Measurements from ENCODE around the gene CDC42BPA. TPM values are rescaled to one million over a fixed set of nuclear protein-coding genes. Genes with fewer than 3 reads are reported as not detected.
"Not testable (repeated sequence)": the region's sequence is repeated elsewhere in the genome, so short reads cannot be mapped to it uniquely, and the experiment has no call there.

CDC42BPA gene
- total and polyA plus RNA-seq, 4 experiments from 2014 or later = 0.49 to 0.72 TPM; not detected in 2

- DNase-seq = no peak
- peaks cover 9 to 10% of the 10 kb centered on the region in 2 donors for H3K27me3 Mint-ChIP-seq
- CTCF ChIA-PET (ENCODE audit: partially characterized antibody) = no interaction called here
- no peak overlapping the region for H3K27ac Mint-ChIP-seq
- POLR2A ChIA-PET (ENCODE audit: partially characterized antibody) = no interaction called here
- Histone ChIP-seq H3K27me3 (ENCODE audit: insufficient read depth, low read length) (no peaks in the 10 kb centered on the region), H3K27ac (ENCODE audit: low read depth, low read length) (no peak overlapping the region), H3K4me1 (ENCODE audit: insufficient read depth, low read length) (no peaks in the 10 kb centered on the region), H3K9me3 (ENCODE audit: control insufficient read depth in 1 of 2, low read length in 2 of 2) (no peaks in the 10 kb centered on the region), H3K4me3 (ENCODE audit: low read length in 2 of 2) (no peak overlapping the region), H3K36me3 (ENCODE audit: insufficient read depth, low read length) (no peaks in the 10 kb centered on the region)
- no peak overlapping the region for H3K4me3 Mint-ChIP-seq
- H3K36me3 Mint-ChIP-seq = no peaks in the 10 kb centered on the region
- intact Hi-C loops (cut with micrococcal nuclease) = no loop called here
- H3K9me3 Mint-ChIP-seq = no peaks in the 10 kb centered on the region
- no peaks in the 10 kb centered on the region for H3K4me1 Mint-ChIP-seq
These were observed 183.5 kb downstream of the CDC42BPA start for GRCh38 chr1:227134686-227135314.

- H3K36me3 ChIP-seq (ENCODE audit: insufficient read depth, low read length); H3K36me3 Mint-ChIP-seq; H3K27ac ChIP-seq (ENCODE audit: low read depth, low read length); POLR2A ChIA-PET (ENCODE audit: partially characterized antibody); H3K4me3 ChIP-seq (ENCODE audit: low read length in 2 of 2); H3K9me3 ChIP-seq (ENCODE audit: control insufficient read depth in 1 of 2, low read length in 2 of 2); H3K9me3 Mint-ChIP-seq; H3K27ac Mint-ChIP-seq; H3K4me1 Mint-ChIP-seq; H3K4me1 ChIP-seq (ENCODE audit: insufficient read depth, low read length); H3K4me3 Mint-ChIP-seq; DNase-seq; intact Hi-C loops (cut with micrococcal nuclease); H3K27me3 ChIP-seq (ENCODE audit: insufficient read depth, low read length); CTCF ChIA-PET (ENCODE audit: partially characterized antibody): not testable (repeated sequence)
- peaks cover 9 to 10% of the 10 kb centered on the region in 2 donors for H3K27me3 Mint-ChIP-seq
These were observed 185.6 kb downstream of the CDC42BPA start for GRCh38 chr1:227132695-227133094.

- Histone ChIP-seq H3K4me3 (ENCODE audit: low read length in 2 of 2) (no peak overlapping the region), H3K27ac (ENCODE audit: low read depth, low read length) (no peak overlapping the region), H3K27me3 (ENCODE audit: insufficient read depth, low read length) (no peaks in the 10 kb centered on the region), H3K4me1 (ENCODE audit: insufficient read depth, low read length) (no peaks in the 10 kb centered on the region), H3K9me3 (ENCODE audit: control insufficient read depth in 1 of 2, low read length in 2 of 2) (no peaks in the 10 kb centered on the region), H3K36me3 (ENCODE audit: insufficient read depth, low read length) (no peaks in the 10 kb centered on the region)
- CTCF ChIA-PET (ENCODE audit: partially characterized antibody) = no interaction called here
- intact Hi-C loops (cut with micrococcal nuclease) = no loop called here
- no peak for DNase-seq
- Mint-ChIP-seq H3K36me3 (no peaks in the 10 kb centered on the region), H3K9me3 (no peaks in the 10 kb centered on the region), H3K4me3 (no peak overlapping the region), H3K27ac (no peak overlapping the region), H3K4me1 (no peaks in the 10 kb centered on the region), H3K27me3 (peaks cover 9 to 10% of the 10 kb centered on the region in 2 donors)
- POLR2A ChIA-PET (ENCODE audit: partially characterized antibody) = no interaction called here
These were observed 187.1 kb downstream of the CDC42BPA start for GRCh38 chr1:227131193-227131592.

- no peak for DNase-seq
- Mint-ChIP-seq H3K4me1 (no peaks in the 10 kb centered on the region), H3K4me3 (no peak overlapping the region), H3K27ac (no peak overlapping the region), H3K36me3 (no peaks in the 10 kb centered on the region), H3K27me3 (peaks cover 0 to 5% of the 10 kb centered on the region in 2 donors), H3K9me3 (no peaks in the 10 kb centered on the region)
- H3K27ac ChIP-seq (ENCODE audit: low read depth, low read length) = no peak overlapping the region
- H3K27me3 ChIP-seq (ENCODE audit: insufficient read depth, low read length) = no peaks in the 10 kb centered on the region
- H3K4me3 ChIP-seq (ENCODE audit: low read length in 2 of 2) = no peak overlapping the region
- no peaks in the 10 kb centered on the region for H3K9me3 ChIP-seq (ENCODE audit: control insufficient read depth in 1 of 2, low read length in 2 of 2)
- ChIA-PET POLR2A (ENCODE audit: partially characterized antibody) (no interaction called here), CTCF (ENCODE audit: partially characterized antibody) (no interaction called here)
- no peaks in the 10 kb centered on the region for H3K4me1 ChIP-seq (ENCODE audit: insufficient read depth, low read length)
- intact Hi-C loops (cut with micrococcal nuclease) = no loop called here
- no peaks in the 10 kb centered on the region for H3K36me3 ChIP-seq (ENCODE audit: insufficient read depth, low read length)
These were observed 190.4 kb downstream of the CDC42BPA start for GRCh38 chr1:227127891-227128290.

- Histone ChIP-seq H3K4me3 (ENCODE audit: low read length in 2 of 2) (no peak overlapping the region), H3K27ac (ENCODE audit: low read depth, low read length) (no peak overlapping the region), H3K4me1 (ENCODE audit: insufficient read depth, low read length) (no peaks in the 10 kb centered on the region), H3K9me3 (ENCODE audit: control insufficient read depth in 1 of 2, low read length in 2 of 2) (no peaks in the 10 kb centered on the region), H3K36me3 (ENCODE audit: insufficient read depth, low read length) (no peaks in the 10 kb centered on the region), H3K27me3 (ENCODE audit: insufficient read depth, low read length) (no peaks in the 10 kb centered on the region)
- H3K27me3 Mint-ChIP-seq = peaks cover 2% of the 10 kb centered on the region in 2 donors
- H3K36me3 Mint-ChIP-seq = no peaks in the 10 kb centered on the region
- H3K4me1 Mint-ChIP-seq = no peaks in the 10 kb centered on the region
- intact Hi-C loops (cut with micrococcal nuclease) = no loop called here
- ChIA-PET CTCF (ENCODE audit: partially characterized antibody) (no interaction called here), POLR2A (ENCODE audit: partially characterized antibody) (no interaction called here)
- no peak overlapping the region for H3K4me3 Mint-ChIP-seq
- H3K27ac Mint-ChIP-seq = no peak overlapping the region
- H3K9me3 Mint-ChIP-seq = no peaks in the 10 kb centered on the region
- no peak for DNase-seq
These were observed 192.3 kb downstream of the CDC42BPA start for GRCh38 chr1:227125929-227126545.

- Histone ChIP-seq H3K36me3 (ENCODE audit: insufficient read depth, low read length) (no peaks in the 10 kb centered on the region), H3K27ac (ENCODE audit: low read depth, low read length) (no peak overlapping the region), H3K4me1 (ENCODE audit: insufficient read depth, low read length) (no peaks in the 10 kb centered on the region), H3K9me3 (ENCODE audit: control insufficient read depth in 1 of 2, low read length in 2 of 2) (no peaks in the 10 kb centered on the region), H3K4me3 (ENCODE audit: low read length in 2 of 2) (no peak overlapping the region), H3K27me3 (ENCODE audit: insufficient read depth, low read length) (no peaks in the 10 kb centered on the region)
- Mint-ChIP-seq H3K27ac (no peak overlapping the region), H3K9me3 (no peaks in the 10 kb centered on the region), H3K4me3 (no peak overlapping the region), H3K27me3 (peaks cover 2% of the 10 kb centered on the region in 2 donors), H3K36me3 (no peaks in the 10 kb centered on the region), H3K4me1 (no peaks in the 10 kb centered on the region)
- ChIA-PET CTCF (ENCODE audit: partially characterized antibody) (no interaction called here), POLR2A (ENCODE audit: partially characterized antibody) (no interaction called here)
- intact Hi-C loops (cut with micrococcal nuclease) = no loop called here
- no peak for DNase-seq
These were observed 193.8 kb downstream of the CDC42BPA start for GRCh38 chr1:227124473-227124872.

- peaks cover 3 to 8% of the 10 kb centered on the region in 2 donors for H3K27me3 Mint-ChIP-seq
- H3K4me1 Mint-ChIP-seq = no peaks in the 10 kb centered on the region
- H3K4me3 Mint-ChIP-seq = no peak overlapping the region
- no peaks in the 10 kb centered on the region for H3K36me3 Mint-ChIP-seq
- ChIA-PET POLR2A (ENCODE audit: partially characterized antibody) (no interaction called here), CTCF (ENCODE audit: partially characterized antibody) (no interaction called here)
- H3K9me3 Mint-ChIP-seq = no peaks in the 10 kb centered on the region
- Histone ChIP-seq H3K9me3 (ENCODE audit: control insufficient read depth in 1 of 2, low read length in 2 of 2) (no peaks in the 10 kb centered on the region), H3K27me3 (ENCODE audit: insufficient read depth, low read length) (no peaks in the 10 kb centered on the region), H3K36me3 (ENCODE audit: insufficient read depth, low read length) (no peaks in the 10 kb centered on the region), H3K27ac (ENCODE audit: low read depth, low read length) (no peak overlapping the region), H3K4me3 (ENCODE audit: low read length in 2 of 2) (no peak overlapping the region), H3K4me1 (ENCODE audit: insufficient read depth, low read length) (no peaks in the 10 kb centered on the region)
- intact Hi-C loops (cut with micrococcal nuclease) = no loop called here
- DNase-seq = no peak
- no peak overlapping the region for H3K27ac Mint-ChIP-seq
These were observed 197.5 kb downstream of the CDC42BPA start for GRCh38 chr1:227120826-227121225.

Measured in CD4-positive, alpha-beta memory T cell (primary cell).